ENCODE measurements around the gene PCSK5.

Gene PCSK5

GRCh38 chr9:75911390-75911789 is 20.9 kb downstream of the PCSK5 start:
- H3K79me2 ChIP-seq (ENCODE audit: low read length) = no peaks in the 10 kb centered on the region
- H3K4me2 ChIP-seq (ENCODE audit: low read depth, low read length) = no peak overlapping the region
- no peaks in the 10 kb centered on the region for H3K4me1 ChIP-seq (ENCODE audit: low read length)
- no peaks in the 10 kb centered on the region for H3K9me3 ChIP-seq (replicated peaks; ENCODE audit: insufficient read depth, low read length)
- H3K4me3 ChIP-seq (ENCODE audit: low read length) = no peak overlapping the region
- H3K9ac ChIP-seq (ENCODE audit: low read length) = no peak overlapping the region
- no peaks in the 10 kb centered on the region for H4K20me1 ChIP-seq (ENCODE audit: insufficient read depth, low read length)
- H3F3A ChIP-seq (ENCODE audit: insufficient read depth, low read length) = no peaks in the 10 kb centered on the region
- H3K27ac ChIP-seq (ENCODE audit: low read length) = no peak overlapping the region
- H3K9me2 ChIP-seq (replicated peaks; ENCODE audit: insufficient read depth, low read length) = no peaks in the 10 kb centered on the region
- H2AFZ ChIP-seq (ENCODE audit: low read length) = no peak overlapping the region
- TF ChIP-seq CTCF (IDR thresholded peaks at IDR 0.05; ENCODE audit: low read length) (no peak), EZH2 (optimal IDR thresholded peaks at IDR 0.05; ENCODE audit: low read depth, low read length) (no peak), EZH2phosphoT487 (IDR thresholded peaks at IDR 0.05; ENCODE audit: low read length) (no peak)
- no peaks in the 10 kb centered on the region for H3K36me3 ChIP-seq (replicated peaks; ENCODE audit: insufficient read depth, low read length)
- no peak for DNase-seq
- no peaks in the 10 kb centered on the region for H3K27me3 ChIP-seq (replicated peaks; ENCODE audit: insufficient read depth, low read length)

GRCh38 chr9:75912951-75913350 is 22.5 kb downstream of the PCSK5 start:
- H3K9me3 ChIP-seq (replicated peaks; ENCODE audit: insufficient read depth, low read length) = no peaks in the 10 kb centered on the region
- H3K9me2 ChIP-seq (replicated peaks; ENCODE audit: insufficient read depth, low read length) = no peaks in the 10 kb centered on the region
- no peaks in the 10 kb centered on the region for H3K4me1 ChIP-seq (ENCODE audit: low read length)
- no peaks in the 10 kb centered on the region for H3K79me2 ChIP-seq (ENCODE audit: low read length)
- no peaks in the 10 kb centered on the region for H4K20me1 ChIP-seq (ENCODE audit: insufficient read depth, low read length)
- no peak overlapping the region for H2AFZ ChIP-seq (ENCODE audit: low read length)
- no peak overlapping the region for H3K4me3 ChIP-seq (ENCODE audit: low read length)
- H3K36me3 ChIP-seq (replicated peaks; ENCODE audit: insufficient read depth, low read length) = no peaks in the 10 kb centered on the region
- no peaks in the 10 kb centered on the region for H3K27me3 ChIP-seq (replicated peaks; ENCODE audit: insufficient read depth, low read length)
- H3K4me2 ChIP-seq (ENCODE audit: low read depth, low read length) = no peak overlapping the region
- TF ChIP-seq CTCF (IDR thresholded peaks at IDR 0.05; ENCODE audit: low read length) = no peak
- TF ChIP-seq EZH2phosphoT487 (IDR thresholded peaks at IDR 0.05; ENCODE audit: low read length) = no peak
- no peak for TF ChIP-seq EZH2 (optimal IDR thresholded peaks at IDR 0.05; ENCODE audit: low read depth, low read length)
- H3K27ac ChIP-seq (ENCODE audit: low read length) = no peak overlapping the region
- no peak overlapping the region for H3K9ac ChIP-seq (ENCODE audit: low read length)
- H3F3A ChIP-seq (ENCODE audit: insufficient read depth, low read length) = no peaks in the 10 kb centered on the region
- no peak for DNase-seq

- no peak for TF ChIP-seq EZH2 (optimal IDR thresholded peaks at IDR 0.05; ENCODE audit: low read depth, low read length)
- no peak for TF ChIP-seq CTCF (IDR thresholded peaks at IDR 0.05; ENCODE audit: low read length)
- no peak for TF ChIP-seq EZH2phosphoT487 (IDR thresholded peaks at IDR 0.05; ENCODE audit: low read length)
- Histone ChIP-seq H3K36me3 (replicated peaks; ENCODE audit: insufficient read depth, low read length) (no peaks in the 10 kb centered on the region), H3K9ac (ENCODE audit: low read length) (no peak overlapping the region), H3K9me3 (replicated peaks; ENCODE audit: insufficient read depth, low read length) (no peaks in the 10 kb centered on the region), H3K27ac (ENCODE audit: low read length) (no peak overlapping the region), H3K79me2 (ENCODE audit: low read length) (no peaks in the 10 kb centered on the region), H3K4me2 (ENCODE audit: low read depth, low read length) (no peak overlapping the region), H4K20me1 (ENCODE audit: insufficient read depth, low read length) (no peaks in the 10 kb centered on the region), H3K27me3 (replicated peaks; ENCODE audit: insufficient read depth, low read length) (no peaks in the 10 kb centered on the region), H2AFZ (ENCODE audit: low read length) (no peak overlapping the region), H3K9me2 (replicated peaks; ENCODE audit: insufficient read depth, low read length) (no peaks in the 10 kb centered on the region), H3F3A (ENCODE audit: insufficient read depth, low read length) (no peaks in the 10 kb centered on the region), H3K4me1 (ENCODE audit: low read length) (no peaks in the 10 kb centered on the region), H3K4me3 (ENCODE audit: low read length) (no peak overlapping the region)
- DNase-seq = no peak
Measured at GRCh38 chr9:75914002-75914401, 23.5 kb downstream of the PCSK5 start.
